ENCODE measurements around the gene SAMD11.

Gene SAMD11

DNA sequence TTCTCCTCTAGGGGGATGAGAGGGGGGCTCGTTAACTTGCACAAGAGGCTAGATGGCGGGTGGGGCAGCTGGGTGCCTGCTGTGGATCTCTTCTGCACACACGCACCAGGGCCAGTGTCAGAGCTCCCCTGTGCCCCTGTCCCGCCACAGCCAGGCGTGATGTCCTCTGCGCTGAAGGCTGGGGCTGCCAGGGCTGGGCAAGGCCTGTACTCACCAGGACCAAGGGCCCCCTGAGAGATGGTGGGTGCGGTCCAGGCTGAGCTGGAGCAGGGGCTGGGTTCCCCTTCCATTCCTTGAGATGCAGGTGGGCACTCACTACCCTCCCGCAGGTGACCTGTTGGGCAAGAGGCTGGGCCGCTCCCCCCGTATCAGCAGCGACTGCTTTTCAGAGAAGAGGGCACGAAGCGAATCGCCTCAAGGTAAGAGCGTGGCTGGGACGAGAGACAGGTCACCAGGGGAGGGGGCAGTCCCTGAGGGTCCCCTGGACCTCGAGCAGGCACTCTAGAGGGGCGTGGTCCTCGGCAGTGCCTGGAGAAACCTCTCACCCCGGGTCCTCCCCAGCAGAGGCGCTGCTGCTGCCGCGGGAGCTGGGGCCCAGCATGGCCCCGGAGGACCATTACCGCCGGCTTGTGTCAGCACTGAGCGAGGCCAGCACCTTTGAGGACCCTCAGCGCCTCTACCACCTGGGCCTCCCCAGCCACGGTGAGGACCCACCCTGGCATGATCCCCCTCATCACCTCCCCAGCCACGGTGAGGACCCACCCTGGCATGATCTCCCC lies 15.2 kb downstream of the SAMD11 start:
- Histone ChIP-seq H3K4me1 (ENCODE audit: insufficient read depth, low read length) (peaks cover 24% of the 10 kb centered on the region), H3K27me3 (ENCODE audit: insufficient read depth, low read length) (peaks cover 90% of the 10 kb centered on the region), H3K9me3 (ENCODE audit: insufficient read depth, low read depth, low read length) (no peaks in the 10 kb centered on the region), H3K36me3 (ENCODE audit: insufficient read depth, low read length) (no peaks in the 10 kb centered on the region), H3K4me3 (ENCODE audit: low read length) (no peak overlapping the region), H3K27ac (ENCODE audit: low read depth, low read length) (no peak overlapping the region), H3K9ac (ENCODE audit: low read depth, low read length) (no peak overlapping the region)
- WGBS, result 31% methylated on average over 30 of the region's 30 CpGs

DNA sequence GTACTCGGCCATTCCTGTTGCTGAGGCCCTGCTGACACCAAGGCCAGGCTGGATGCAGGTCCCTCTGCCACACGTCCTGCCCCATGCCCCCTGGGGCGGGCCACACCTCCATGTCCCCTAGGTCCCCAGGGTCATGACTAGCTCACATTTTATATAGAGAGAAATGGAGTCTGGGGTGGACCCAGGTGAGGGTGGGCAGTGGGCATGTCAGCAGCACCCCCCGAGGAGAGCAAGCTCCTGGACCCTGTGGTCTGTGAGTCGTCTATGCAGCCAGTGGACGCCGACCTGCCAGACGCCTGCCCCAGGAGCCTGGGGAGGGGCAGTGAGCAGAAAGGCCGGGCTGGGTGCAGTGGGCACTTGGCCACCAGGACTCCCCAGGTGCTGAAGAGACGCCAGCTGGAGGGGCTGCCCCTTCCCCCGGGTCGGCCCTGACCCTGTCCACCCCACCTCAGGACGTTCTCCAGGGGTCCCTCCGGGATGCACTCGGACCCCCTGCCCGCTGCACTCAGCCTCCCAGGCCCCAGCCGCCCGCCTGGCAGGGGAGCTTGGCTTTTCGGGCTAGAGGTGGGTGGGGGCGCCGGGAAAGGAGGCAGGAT lies 15.9 kb downstream of the SAMD11 start:
- Histone ChIP-seq H3K9me3 (ENCODE audit: insufficient read depth, low read depth, low read length) (no peaks in the 10 kb centered on the region), H3K27ac (ENCODE audit: low read depth, low read length) (no peak overlapping the region), H3K9ac (ENCODE audit: low read depth, low read length) (no peak overlapping the region), H3K27me3 (ENCODE audit: insufficient read depth, low read length) (peaks cover 91% of the 10 kb centered on the region), H3K36me3 (ENCODE audit: insufficient read depth, low read length) (peaks cover 6% of the 10 kb centered on the region; the same call in 1 of the 2 replicates), H3K4me3 (ENCODE audit: low read length) (peak overlapping the region; percentile 23; the same call in 1 of the 2 replicates), H3K4me1 (ENCODE audit: insufficient read depth, low read length) (peaks cover 24% of the 10 kb centered on the region)
- 8% methylated on average over 19 of the region's 21 CpGs for WGBS

DNA sequence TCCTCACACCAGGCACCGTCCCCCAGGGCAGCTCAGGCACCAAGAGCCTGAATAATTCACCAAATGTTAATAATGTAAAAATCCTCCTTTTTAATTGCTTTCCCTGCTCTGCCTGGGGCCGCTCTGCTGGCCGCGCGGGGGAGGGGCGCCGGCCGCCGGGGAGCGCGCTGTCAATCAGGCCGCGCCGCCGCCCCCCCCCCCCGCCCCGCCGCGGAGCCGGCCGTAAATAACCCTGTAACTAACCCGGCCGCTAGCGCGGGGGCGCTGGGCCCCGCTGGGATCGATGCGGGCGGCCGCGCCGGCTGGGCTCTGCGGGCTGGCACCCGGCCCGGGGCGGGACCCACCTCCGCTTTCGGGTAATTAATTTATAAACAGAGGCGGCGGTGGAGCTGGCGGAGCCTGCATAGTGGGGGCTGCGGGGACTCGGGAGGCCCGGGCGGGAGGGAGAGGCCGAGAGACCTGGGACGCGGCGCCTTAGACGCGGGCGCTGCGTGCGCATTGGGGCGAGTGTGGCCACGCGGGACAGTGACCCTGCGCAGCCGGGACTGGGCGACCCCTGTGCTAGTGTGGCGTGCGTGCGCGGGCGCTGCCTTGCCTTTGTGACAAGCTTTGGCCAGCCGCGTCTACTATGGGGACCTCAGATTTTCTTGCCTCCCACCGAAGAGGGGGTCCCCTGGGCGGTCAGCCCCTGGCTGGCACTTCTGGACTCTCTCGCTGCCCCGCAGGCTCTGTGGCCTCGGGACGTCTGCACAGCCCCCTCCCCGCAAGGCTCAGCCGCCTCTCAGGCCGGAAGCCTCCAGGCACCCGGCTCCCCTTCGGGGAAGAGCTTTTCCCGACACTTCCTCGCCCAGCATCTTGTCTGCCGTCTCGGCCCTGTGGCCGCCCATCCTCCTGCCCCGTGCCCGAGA lies 16.6 kb downstream of the SAMD11 start:
- peaks cover 19% of the 10 kb centered on the region for H3K4me1 ChIP-seq (ENCODE audit: insufficient read depth, low read length)

GRCh38 chr1:941015-941587 lies 17.4 kb downstream of the SAMD11 start:
- Histone ChIP-seq H3K27me3 (ENCODE audit: insufficient read depth, low read length) (peaks cover 77% of the 10 kb centered on the region), H3K4me3 (ENCODE audit: low read length) (peak overlapping the region; percentile 39), H3K9me3 (ENCODE audit: insufficient read depth, low read depth, low read length) (no peaks in the 10 kb centered on the region), H3K27ac (ENCODE audit: low read depth, low read length) (no peak overlapping the region), H3K4me1 (ENCODE audit: insufficient read depth, low read length) (peaks cover 16% of the 10 kb centered on the region), H3K36me3 (ENCODE audit: insufficient read depth, low read length) (peaks cover 21% of the 10 kb centered on the region), H3K9ac (ENCODE audit: low read depth, low read length) (no peak overlapping the region)
- WGBS, result 6% methylated on average over 36 of the region's 36 CpGs

More for the DNA sequence above, 16.6 kb downstream of the SAMD11 start:
- Histone ChIP-seq H3K9ac (ENCODE audit: low read depth, low read length) (no peak overlapping the region), H3K9me3 (ENCODE audit: insufficient read depth, low read depth, low read length) (no peaks in the 10 kb centered on the region), H3K36me3 (ENCODE audit: insufficient read depth, low read length) (peaks cover 13% of the 10 kb centered on the region), H3K27me3 (ENCODE audit: insufficient read depth, low read length) (peaks cover 84% of the 10 kb centered on the region), H3K4me3 (ENCODE audit: low read length) (peak overlapping the region; percentile 39), H3K27ac (ENCODE audit: low read depth, low read length) (no peak overlapping the region)
- 1% methylated on average over 68 of the region's 86 CpGs for WGBS

- peaks cover 70% of the 10 kb centered on the region for H3K27me3 ChIP-seq (ENCODE audit: insufficient read depth, low read length)
- peak overlapping the region; percentile 43 for H3K4me3 ChIP-seq (ENCODE audit: low read length)
- no peak overlapping the region for H3K27ac ChIP-seq (ENCODE audit: low read depth, low read length)
- WGBS, result under 1% methylated on average over 98 of the region's 98 CpGs
- H3K9ac ChIP-seq (ENCODE audit: low read depth, low read length), result no peak overlapping the region
- H3K4me1 ChIP-seq (ENCODE audit: insufficient read depth, low read length), result peaks cover 16% of the 10 kb centered on the region
- no peaks in the 10 kb centered on the region for H3K9me3 ChIP-seq (ENCODE audit: insufficient read depth, low read depth, low read length)
- peaks cover 26% of the 10 kb centered on the region for H3K36me3 ChIP-seq (ENCODE audit: insufficient read depth, low read length)
These were observed 18.1 kb downstream of the SAMD11 start for GRCh38 chr1:941588-942383.

- peaks cover 64% of the 10 kb centered on the region for H3K27me3 ChIP-seq (ENCODE audit: insufficient read depth, low read length)
- peaks cover 32% of the 10 kb centered on the region for H3K36me3 ChIP-seq (ENCODE audit: insufficient read depth, low read length)
- H3K27ac ChIP-seq (ENCODE audit: low read depth, low read length), result no peak overlapping the region
- no peaks in the 10 kb centered on the region for H3K9me3 ChIP-seq (ENCODE audit: insufficient read depth, low read depth, low read length)
- H3K9ac ChIP-seq (ENCODE audit: low read depth, low read length), result no peak overlapping the region
- WGBS, result under 1% methylated on average over 48 of the region's 48 CpGs
- H3K4me1 ChIP-seq (ENCODE audit: insufficient read depth, low read length), result peaks cover 16% of the 10 kb centered on the region
- peak overlapping the region; percentile 43 for H3K4me3 ChIP-seq (ENCODE audit: low read length)
These were observed 18.7 kb downstream of the SAMD11 start for GRCh38 chr1:942411-942821.

DNA sequence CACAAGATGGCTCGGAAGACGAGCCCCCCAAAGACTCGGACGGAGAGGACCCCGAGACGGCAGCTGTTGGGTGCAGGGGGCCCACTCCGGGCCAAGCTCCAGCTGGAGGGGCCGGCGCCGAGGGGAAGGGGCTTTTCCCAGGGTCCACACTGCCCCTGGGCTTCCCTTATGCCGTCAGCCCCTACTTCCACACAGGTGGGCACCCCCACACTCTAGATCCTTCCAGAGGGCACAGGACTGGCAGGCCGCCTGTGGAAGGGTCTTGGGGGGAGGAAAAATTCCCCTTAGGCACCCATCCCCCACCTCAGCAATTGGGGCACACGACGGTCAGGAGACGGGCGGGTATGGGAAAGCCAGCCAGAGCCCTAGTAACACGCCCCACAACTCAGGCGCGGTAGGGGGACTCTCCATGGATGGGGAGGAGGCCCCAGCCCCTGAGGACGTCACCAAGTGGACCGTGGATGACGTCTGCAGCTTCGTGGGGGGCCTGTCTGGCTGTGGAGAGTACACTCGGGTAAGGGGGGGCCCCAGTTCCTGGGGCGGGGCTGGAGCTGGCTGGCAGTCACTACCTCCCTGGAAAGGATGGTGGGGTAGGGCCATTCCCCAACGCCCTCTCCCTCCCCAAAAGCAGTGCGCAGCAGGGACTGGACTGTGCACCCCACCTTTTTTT lies 19.3 kb downstream of the SAMD11 start:
- peaks cover 16% of the 10 kb centered on the region for H3K4me1 ChIP-seq (ENCODE audit: insufficient read depth, low read length)
- H3K27ac ChIP-seq (ENCODE audit: low read depth, low read length), result no peak overlapping the region
- H3K4me3 ChIP-seq (ENCODE audit: low read length), result peak overlapping the region; percentile 43; the same call in 1 of the 2 replicates
- WGBS, result 31% methylated on average over 26 of the region's 27 CpGs
- no peaks in the 10 kb centered on the region for H3K9me3 ChIP-seq (ENCODE audit: insufficient read depth, low read depth, low read length)
- peaks cover 37% of the 10 kb centered on the region for H3K36me3 ChIP-seq (ENCODE audit: insufficient read depth, low read length)
- H3K27me3 ChIP-seq (ENCODE audit: insufficient read depth, low read length), result peaks cover 58% of the 10 kb centered on the region
- no peak overlapping the region for H3K9ac ChIP-seq (ENCODE audit: low read depth, low read length)

GRCh38 chr1:943545-944340 lies 20.0 kb downstream of the SAMD11 start:
- Histone ChIP-seq H3K4me1 (ENCODE audit: insufficient read depth, low read length) (peaks cover 16% of the 10 kb centered on the region), H3K4me3 (ENCODE audit: low read length) (no peak overlapping the region)

More at GRCh38 chr1:943545-944340, 20.0 kb downstream of the SAMD11 start:
- Histone ChIP-seq H3K9me3 (ENCODE audit: insufficient read depth, low read depth, low read length) (no peaks in the 10 kb centered on the region), H3K27me3 (ENCODE audit: insufficient read depth, low read length) (peaks cover 51% of the 10 kb centered on the region), H3K36me3 (ENCODE audit: insufficient read depth, low read length) (peaks cover 42% of the 10 kb centered on the region), H3K27ac (ENCODE audit: low read depth, low read length) (no peak overlapping the region), H3K9ac (ENCODE audit: low read depth, low read length) (no peak overlapping the region)
- WGBS, result 83% methylated on average over 27 of the region's 27 CpGs

All from HUES64 (cell line).